CD14-positive monocyte (primary cell): ENCODE results near the gene CADM2. TPM values are rescaled to one million over a fixed set of nuclear protein-coding genes. Genes with fewer than 3 reads are reported as not detected.

Experiments used
- DNase-seq, 3 donors: peaks; one replicate each; pipeline ENCODE4 v3.0.0-alpha.2; 2011 to 2022
- H2AFZ ChIP-seq: 2 replicates; pipeline ENCODE4 v1.6.0; 2012; ENCODE audit warnings: mild to moderate bottlenecking, low read depth, low read length, inconsistent platforms; ENCODE audit not compliant: insufficient read depth, poor library complexity, severe bottlenecking
- H3K27ac ChIP-seq, 2 donors: 1 replicate in 1 of 2; 2 replicates in 1 of 2; pipeline ENCODE4 v1.5.1; 2012 to 2013; ENCODE audit warnings: low read length in 2 of 2, control low read depth in 1 of 2, inconsistent platforms in 1 of 2, low read depth in 1 of 2, mild to moderate bottlenecking in 1 of 2
- H3K27me3 ChIP-seq, 2 donors: one replicate each; pipeline versions ENCODE4 v1.6.0 to v1.6.1; 2011 to 2013; ENCODE audit warnings: low read length in 2 of 2; ENCODE audit not compliant: control insufficient read depth in 2 of 2, insufficient read depth in 2 of 2
- H3K36me3 ChIP-seq, 2 donors: replicated peaks in 1 of 2; 1 replicate in 1 of 2; 2 replicates in 1 of 2; pipeline versions ENCODE4 v1.5.1 to v1.6.1; 2012 to 2013; ENCODE audit warnings: low read length in 2 of 2, control low read depth in 1 of 2, inconsistent platforms in 1 of 2, mild to moderate bottlenecking in 1 of 2; ENCODE audit not compliant: insufficient read depth in 2 of 2, control insufficient read depth in 1 of 2
- H3K4me1 ChIP-seq, 2 donors: 1 replicate in 1 of 2; 2 replicates in 1 of 2; pipeline versions ENCODE4 v1.5.1 to v1.6.1; 2012 to 2013; ENCODE audit warnings: low read length in 2 of 2, control low read depth in 1 of 2, inconsistent platforms in 1 of 2, mild to moderate bottlenecking in 1 of 2, moderate library complexity in 1 of 2; ENCODE audit not compliant: insufficient read depth in 2 of 2, control insufficient read depth in 1 of 2
- H3K4me2 ChIP-seq: replicated peaks from 2 replicates; pipeline ENCODE3; 2012; ENCODE audit warnings: low read length, moderate library complexity, mild to moderate bottlenecking; ENCODE audit not compliant: poor library complexity, severe bottlenecking; ENCODE audit errors: extremely low read depth
- H3K4me3 ChIP-seq, 3 experiments: fragments of 200-600 bp in 1 of 3; sonication (generic) in 1 of 3; replicated peaks in 1 of 3; 1 replicate in 2 of 3; 2 replicates in 1 of 3; pipeline ENCODE4 v1.5.1; 2011 to 2013; ENCODE audit warnings: low read length in 3 of 3, mild to moderate bottlenecking in 3 of 3, control low read depth in 2 of 3, low read depth in 2 of 3, inconsistent platforms in 1 of 3, moderate library complexity in 1 of 3
- H3K79me2 ChIP-seq: 2 replicates; pipeline ENCODE4 v1.6.0; 2012; ENCODE audit warnings: mild to moderate bottlenecking, control low read depth, inconsistent platforms, low read length, moderate library complexity; ENCODE audit not compliant: insufficient read depth
- H3K9ac ChIP-seq: 2 replicates; pipeline ENCODE4 v1.6.0; 2017; ENCODE audit warnings: low read length, mild to moderate bottlenecking; ENCODE audit not compliant: insufficient read depth, poor library complexity, severe bottlenecking
- H3K9me3 ChIP-seq, 2 donors: replicated peaks in 1 of 2; 1 replicate in 1 of 2; 2 replicates in 1 of 2; pipeline versions ENCODE4 v1.5.1 to v1.6.1; 2012 to 2013; ENCODE audit warnings: low read length in 2 of 2, control low read depth in 1 of 2; ENCODE audit not compliant: control insufficient read depth in 1 of 2, insufficient read depth in 1 of 2
- H4K20me1 ChIP-seq: 2 replicates; pipeline ENCODE4 v1.6.0; 2012; ENCODE audit warnings: mild to moderate bottlenecking, low read length, control low read depth, moderate library complexity; ENCODE audit not compliant: insufficient read depth
- H3K27ac Mint-ChIP-seq, 7 donors: one replicate each; pipeline ENCODE4 v1.8.0; 2020; ENCODE audit warnings: mild to moderate bottlenecking in 7 of 7, mixed read lengths in 7 of 7, moderate library complexity in 6 of 7, inconsistent platforms in 2 of 7
- H3K27me3 Mint-ChIP-seq, 3 donors: one replicate each; pipeline ENCODE4 v1.8.0; 2021 to 2022; ENCODE audit warnings: low read depth in 3 of 3, mild to moderate bottlenecking in 3 of 3, mixed read lengths in 3 of 3, moderate library complexity in 3 of 3, inconsistent platforms in 1 of 3
- H3K36me3 Mint-ChIP-seq, 2 donors: one replicate each; pipeline ENCODE4 v1.8.0; 2020; ENCODE audit warnings: mixed read lengths in 2 of 2, inconsistent platforms in 1 of 2, mild to moderate bottlenecking in 1 of 2
- H3K4me1 Mint-ChIP-seq: one replicate; pipeline ENCODE4 v1.8.0; 2020; ENCODE audit warnings: mild to moderate bottlenecking, mixed read lengths
- H3K4me3 Mint-ChIP-seq, 2 donors: one replicate each; pipeline ENCODE4 v1.8.0; 2020; ENCODE audit warnings: mild to moderate bottlenecking in 2 of 2, mixed read lengths in 2 of 2, moderate library complexity in 1 of 2
- H3K9me3 Mint-ChIP-seq, 7 donors: one replicate each; pipeline ENCODE4 v1.8.0; 2020 to 2022; ENCODE audit warnings: mixed read lengths in 7 of 7, mild to moderate bottlenecking in 6 of 7, moderate library complexity in 6 of 7, inconsistent platforms in 2 of 7
- CTCF ChIP-seq: fragments of 200-600 bp; IDR thresholded peaks from one replicate; pipeline ENCODE4 v1.8.0; 2022; ENCODE audit warnings: antibody characterized with exemption, mild to moderate bottlenecking
- WGBS: methylation state at CpG from one replicate; pipeline ENCODE4 v1.1.5; 2013; ENCODE audit warnings: missing lambda C conversion rate; ENCODE audit not compliant: insufficient coverage; 5-methylcytosine and 5-hydroxymethylcytosine counted together
- intact Hi-C, 2 donors: fragments of 100-400 bp; cut with micrococcal nuclease; formaldehyde crosslinking; loops; one replicate each; pipeline versions ENCODE4 v1.15.0 to v1.15.1; 2023
- polyA plus RNA-seq, 3 donors: library from polyadenylated mRNA; depleted of rRNA in 1 of 3; unstranded in 2 of 3; stranded (reverse) in 1 of 3; fragments of 300-500 nt in 2 of 3; fragments of >200 nt in 1 of 3; fragmentation: Illumina TruSeq in 2 of 3; gene quantifications; 1 replicate in 2 of 3; 2 replicates in 1 of 3; pipeline ENCODE4 v1.2.3, GENCODE V29; 2012 to 2021

Gene CADM2
- polyA plus RNA-seq, 3 donors: not detected

- H3K27me3 ChIP-seq: no peaks in the 10 kb centered on the region
- no peaks in the 10 kb centered on the region for H3K9me3 ChIP-seq
- TF ChIP-seq CTCF: no peak
- Mint-ChIP-seq H3K9me3 (peaks cover 0 to 5% (median 2%) of the 10 kb centered on the region in 7 donors), H3K4me3 (no peak overlapping the region), H3K27me3 (no peaks in the 10 kb centered on the region), H3K36me3 (no peaks in the 10 kb centered on the region), H3K4me1 (no peaks in the 10 kb centered on the region), H3K27ac (no peak overlapping the region)
- intact Hi-C loops: no loop called here
- no peaks in the 10 kb centered on the region for H3K36me3 ChIP-seq
- DNase-seq: no peak
- no peak overlapping the region for H3K4me2 ChIP-seq
- H2AFZ ChIP-seq: no peak overlapping the region
- H3K9ac ChIP-seq: no peak overlapping the region
- no peaks in the 10 kb centered on the region for H3K79me2 ChIP-seq
- WGBS: no CpG with 5 or more reads among the region's 1 CpG
- H3K4me1 ChIP-seq: no peaks in the 10 kb centered on the region
- no peak overlapping the region for H3K27ac ChIP-seq
- H4K20me1 ChIP-seq: no peaks in the 10 kb centered on the region
- H3K4me3 ChIP-seq: no peak overlapping the region
Measured at GRCh38 chr3:85525264-85525663, 566.5 kb downstream of the CADM2 start.

GRCh38 chr3:85533586-85533985 lies 574.8 kb downstream of the CADM2 start:
- H3K27ac ChIP-seq: no peak overlapping the region
- no peak overlapping the region for H3K9ac ChIP-seq
- H3K4me1 ChIP-seq: no peaks in the 10 kb centered on the region
- no peaks in the 10 kb centered on the region for H3K27me3 Mint-ChIP-seq
- no peak overlapping the region for H2AFZ ChIP-seq
- WGBS: no CpG with 5 or more reads among the region's 2 CpGs
- TF ChIP-seq CTCF: no peak
- H3K36me3 ChIP-seq: no peaks in the 10 kb centered on the region
- H3K27me3 ChIP-seq: no peaks in the 10 kb centered on the region
- no peaks in the 10 kb centered on the region for H4K20me1 ChIP-seq
- no peaks in the 10 kb centered on the region for H3K79me2 ChIP-seq
- H3K4me1 Mint-ChIP-seq: no peaks in the 10 kb centered on the region
- H3K27ac Mint-ChIP-seq: no peak overlapping the region
- no peak overlapping the region for H3K4me3 Mint-ChIP-seq
- intact Hi-C loops: no loop called here
- no peak overlapping the region for H3K4me2 ChIP-seq
- no peaks in the 10 kb centered on the region for H3K9me3 ChIP-seq
- H3K9me3 Mint-ChIP-seq: peaks cover 0 to 5% (median 4%) of the 10 kb centered on the region in 7 donors
- H3K36me3 Mint-ChIP-seq: no peaks in the 10 kb centered on the region
- H3K4me3 ChIP-seq: no peak overlapping the region
- DNase-seq: no peak
